Measurements from ENCODE around the gene KCNG2.

DNA sequence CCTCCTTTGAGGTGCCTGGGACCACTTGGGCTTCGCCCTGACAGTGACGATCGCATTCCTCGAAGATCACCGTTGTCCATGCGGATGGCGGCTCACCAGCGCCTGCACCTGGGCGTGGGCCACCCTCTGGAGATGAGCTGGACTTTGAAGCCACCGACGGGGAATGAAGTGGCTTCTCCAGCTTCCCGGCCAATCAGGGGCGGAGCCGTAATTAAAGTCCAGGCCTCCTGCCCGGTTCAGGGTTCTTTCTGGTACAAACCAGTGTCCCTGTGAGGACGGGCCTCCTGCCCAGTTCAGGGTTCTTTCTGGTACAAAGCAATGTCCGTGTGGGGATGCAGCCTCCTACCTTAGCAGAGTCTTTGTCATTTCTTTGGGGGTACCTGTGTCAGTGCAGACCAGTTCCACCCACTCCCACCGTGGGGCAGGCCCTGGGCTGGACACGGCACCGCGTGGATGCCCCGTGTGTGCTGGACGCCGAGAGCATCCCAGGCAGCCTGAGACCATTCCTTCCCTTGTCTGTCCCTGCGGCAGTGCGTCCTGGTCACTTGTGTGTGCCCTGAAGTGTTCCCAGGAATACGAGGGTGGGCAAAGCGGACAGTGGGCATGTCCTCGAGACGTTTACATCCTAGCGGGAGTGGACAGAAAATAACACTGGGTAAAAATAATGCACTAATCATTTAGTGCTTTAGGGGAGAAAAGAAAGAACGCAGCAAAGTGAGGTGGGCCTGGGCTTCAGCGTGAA, 55.0 kb downstream of the KCNG2 start:
- TF ChIP-seq REST (IDR thresholded peaks at IDR 0.05; ENCODE audit: low read depth, low read length) (no peak), CEBPZ (IDR thresholded peaks at IDR 0.05; ENCODE audit: low read depth, low read length) (no peak), BCL11A (IDR thresholded peaks at IDR 0.05; ENCODE audit: low read depth, low read length) (no peak)
- TF ChIP-seq, protein P1, sequence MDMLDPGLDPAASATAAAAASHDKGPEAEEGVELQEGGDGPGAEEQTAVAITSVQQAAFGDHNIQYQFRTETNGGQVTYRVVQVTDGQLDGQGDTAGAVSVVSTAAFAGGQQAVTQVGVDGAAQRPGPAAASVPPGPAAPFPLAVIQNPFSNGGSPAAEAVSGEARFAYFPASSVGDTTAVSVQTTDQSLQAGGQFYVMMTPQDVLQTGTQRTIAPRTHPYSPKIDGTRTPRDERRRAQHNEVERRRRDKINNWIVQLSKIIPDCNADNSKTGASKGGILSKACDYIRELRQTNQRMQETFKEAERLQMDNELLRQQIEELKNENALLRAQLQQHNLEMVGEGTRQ (IDR thresholded peaks at IDR 0.05; ENCODE audit: borderline replicate concordance, low read depth, low read length): no peak

Data from GM12878 (cell line).